GDM1 (cell line): ENCODE results near the gene UBE4B.
"Not testable (repeated sequence)": the region's sequence is repeated elsewhere in the genome, so short reads cannot be mapped to it uniquely, and the experiment has no call there.

Source experiments
- DNase-seq: peaks from one replicate; lab custom pipeline; 2025; lab: John Stamatoyannopoulos, UW

UBE4B gene

GRCh38 chr1:10210841-10211804, 178.4 kb downstream of the UBE4B start:
- DNase-seq = no peak

- DNase-seq = no peak
Observed at GRCh38 chr1:10211805-10212410, 179.2 kb downstream of the UBE4B start.

GRCh38 chr1:10212476-10212875, 179.7 kb downstream of the UBE4B start:
- DNase-seq = no peak

- DNase-seq = no peak
Observed at GRCh38 chr1:10213186-10213705, 180.5 kb downstream of the UBE4B start.

GRCh38 chr1:10216090-10216749, 183.5 kb downstream of the UBE4B start:
- DNase-seq = no peak

- DNase-seq = no peak
Observed at GRCh38 chr1:10217748-10218441, 185.1 kb downstream of the UBE4B start.

- no peak for DNase-seq
Observed at GRCh38 chr1:10220200-10220599, 187.4 kb downstream of the UBE4B start.

GRCh38 chr1:10220657-10221056, 187.9 kb downstream of the UBE4B start:
- DNase-seq = not testable (repeated sequence)

- no peak for DNase-seq
Observed at GRCh38 chr1:10225573-10225972, 192.8 kb downstream of the UBE4B start.

GRCh38 chr1:10228528-10228927, 195.8 kb downstream of the UBE4B start:
- no peak for DNase-seq

GRCh38 chr1:10229903-10230302, 197.1 kb downstream of the UBE4B start:
- no peak for DNase-seq
